ENCODE data around the gene FAM110D.

Gene FAM110D

DNA sequence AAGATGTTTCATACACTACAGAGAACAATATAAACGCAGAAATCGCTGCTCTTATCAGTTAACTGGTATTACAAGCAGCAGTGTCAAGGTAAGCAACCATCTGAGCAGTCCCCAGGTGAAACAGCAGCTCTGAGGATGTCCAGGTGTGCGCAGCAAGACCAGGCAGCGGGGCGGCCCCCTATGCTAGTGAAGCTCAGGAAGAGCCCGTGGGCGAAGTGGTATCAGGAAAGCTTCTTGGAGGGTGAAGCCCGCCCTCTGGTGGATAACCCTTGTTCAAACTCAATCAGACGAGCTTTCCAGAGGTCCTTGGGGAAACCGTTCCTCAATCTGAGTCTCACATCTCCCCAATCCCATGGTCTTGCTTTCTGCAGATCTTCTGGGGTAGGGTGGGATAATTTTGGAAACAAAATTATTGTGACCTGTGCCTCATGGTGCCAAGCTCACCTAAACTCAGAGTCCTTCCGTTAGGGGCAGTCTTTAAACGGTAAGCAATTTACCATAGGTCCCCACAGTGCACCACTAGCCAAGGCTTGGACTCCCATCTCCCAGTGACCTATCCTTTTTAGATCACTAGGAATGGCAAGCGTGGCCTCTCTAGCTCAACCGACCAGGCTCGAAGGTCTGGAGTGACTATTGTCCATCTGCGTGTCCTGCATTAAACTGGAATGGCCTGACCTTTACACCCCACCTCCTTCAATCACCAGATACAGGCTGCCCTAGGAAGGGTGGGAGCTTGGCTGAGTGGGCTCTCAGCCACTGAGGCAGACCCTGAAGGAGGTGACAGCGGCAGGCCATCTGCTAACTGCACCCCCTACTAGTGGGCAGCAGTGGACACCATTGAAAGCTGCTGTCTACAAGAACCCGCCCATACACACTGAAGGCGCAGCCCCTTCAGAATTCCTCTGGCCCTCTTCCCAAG, 13.6 kb upstream of the FAM110D start:
- H3K36me3 ChIP-seq (ENCODE audit: insufficient read depth, low read length) = no peaks in the 10 kb centered on the region
- DNase-seq (peak; percentile 81), ATAC-seq (ENCODE audit: insufficient read depth, low read depth) (peak; percentile 99)
- H3K4me1 ChIP-seq (ENCODE audit: insufficient read depth, low read length) = peaks cover 3% of the 10 kb centered on the region; the same call in 1 of the 2 replicates
- no peak overlapping the region for H3K9ac ChIP-seq (ENCODE audit: low read depth, low read length)
- no peaks in the 10 kb centered on the region for H3K9me3 ChIP-seq (ENCODE audit: insufficient read depth, low read length, severe bottlenecking)
- TF ChIP-seq EZH2 (IDR thresholded peaks at IDR 0.05; ENCODE audit: borderline replicate concordance, low read depth, low read length, severe bottlenecking) = no peak
- TF ChIP-seq, protein P1, sequence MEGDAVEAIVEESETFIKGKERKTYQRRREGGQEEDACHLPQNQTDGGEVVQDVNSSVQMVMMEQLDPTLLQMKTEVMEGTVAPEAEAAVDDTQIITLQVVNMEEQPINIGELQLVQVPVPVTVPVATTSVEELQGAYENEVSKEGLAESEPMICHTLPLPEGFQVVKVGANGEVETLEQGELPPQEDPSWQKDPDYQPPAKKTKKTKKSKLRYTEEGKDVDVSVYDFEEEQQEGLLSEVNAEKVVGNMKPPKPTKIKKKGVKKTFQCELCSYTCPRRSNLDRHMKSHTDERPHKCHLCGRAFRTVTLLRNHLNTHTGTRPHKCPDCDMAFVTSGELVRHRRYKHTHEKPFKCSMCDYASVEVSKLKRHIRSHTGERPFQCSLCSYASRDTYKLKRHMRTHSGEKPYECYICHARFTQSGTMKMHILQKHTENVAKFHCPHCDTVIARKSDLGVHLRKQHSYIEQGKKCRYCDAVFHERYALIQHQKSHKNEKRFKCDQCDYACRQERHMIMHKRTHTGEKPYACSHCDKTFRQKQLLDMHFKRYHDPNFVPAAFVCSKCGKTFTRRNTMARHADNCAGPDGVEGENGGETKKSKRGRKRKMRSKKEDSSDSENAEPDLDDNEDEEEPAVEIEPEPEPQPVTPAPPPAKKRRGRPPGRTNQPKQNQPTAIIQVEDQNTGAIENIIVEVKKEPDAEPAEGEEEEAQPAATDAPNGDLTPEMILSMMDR (IDR thresholded peaks at IDR 0.05; ENCODE audit: borderline replicate concordance, extremely low read depth, low read length, poor library complexity, severe bottlenecking) = peak; percentile 83
- no peak overlapping the region for H3K27ac ChIP-seq (ENCODE audit: low read length)
- no peaks in the 10 kb centered on the region for H4K20me1 ChIP-seq (ENCODE audit: insufficient read depth, low read length)
- H3K27me3 ChIP-seq (ENCODE audit: insufficient read depth, low read length, poor library complexity) = peaks cover 7% of the 10 kb centered on the region
- H3K4me2 ChIP-seq (ENCODE audit: insufficient read depth, low read length) = peak overlapping the region; percentile 26; the same call in 1 of the 2 replicates
- no peak overlapping the region for H3K4me3 ChIP-seq (ENCODE audit: low read depth in 1 of 2, low read length in 2 of 2)
- no peaks in the 10 kb centered on the region for H3K79me2 ChIP-seq (ENCODE audit: insufficient read depth, low read length)
- H2AFZ ChIP-seq (ENCODE audit: low read depth, low read length) = peak overlapping the region; percentile 50; the same call in 1 of the 2 replicates

DNA sequence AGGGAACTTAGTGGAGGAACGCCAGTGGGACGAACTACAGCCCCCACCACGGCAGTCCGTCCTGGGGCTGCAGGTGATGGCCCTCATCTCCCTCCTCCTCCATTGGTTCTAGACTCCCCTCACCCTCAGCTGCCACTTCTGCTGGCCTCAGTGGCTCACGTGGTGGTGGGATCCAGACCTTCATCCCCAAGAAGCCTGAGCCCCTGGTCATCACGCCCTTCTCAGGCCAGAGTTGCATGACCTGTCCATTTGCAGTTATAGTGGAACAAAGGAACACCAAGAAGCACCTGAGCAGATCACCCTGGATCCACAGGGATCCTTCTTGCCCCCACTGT, 13.0 kb upstream of the FAM110D start:
- Histone ChIP-seq H3K27ac (ENCODE audit: low read length) (no peak overlapping the region), H2AFZ (ENCODE audit: low read depth, low read length) (no peak overlapping the region), H3K9ac (ENCODE audit: low read depth, low read length) (no peak overlapping the region), H3K4me3 (ENCODE audit: low read depth in 1 of 2, low read length in 2 of 2) (no peak overlapping the region), H4K20me1 (ENCODE audit: insufficient read depth, low read length) (no peaks in the 10 kb centered on the region), H3K4me2 (ENCODE audit: insufficient read depth, low read length) (no peak overlapping the region), H3K9me3 (ENCODE audit: insufficient read depth, low read length, severe bottlenecking) (no peaks in the 10 kb centered on the region), H3K79me2 (ENCODE audit: insufficient read depth, low read length) (no peaks in the 10 kb centered on the region), H3K27me3 (ENCODE audit: insufficient read depth, low read length, poor library complexity) (peaks cover 9% of the 10 kb centered on the region), H3K36me3 (ENCODE audit: insufficient read depth, low read length) (no peaks in the 10 kb centered on the region), H3K4me1 (ENCODE audit: insufficient read depth, low read length) (peaks cover 3% of the 10 kb centered on the region; the same call in 1 of the 2 replicates)
- no peak for TF ChIP-seq EZH2 (IDR thresholded peaks at IDR 0.05; ENCODE audit: borderline replicate concordance, low read depth, low read length, severe bottlenecking)
- TF ChIP-seq, protein P1 (IDR thresholded peaks at IDR 0.05; ENCODE audit: borderline replicate concordance, extremely low read depth, low read length, poor library complexity, severe bottlenecking) = no peak
- ATAC-seq (ENCODE audit: insufficient read depth, low read depth) (no peak), DNase-seq (no peak)

GRCh38 chr1:26148887-26149286, 10.0 kb upstream of the FAM110D start:
- Histone ChIP-seq H3K36me3 (ENCODE audit: insufficient read depth, low read length) (no peaks in the 10 kb centered on the region), H3K79me2 (ENCODE audit: insufficient read depth, low read length) (no peaks in the 10 kb centered on the region), H3K9me3 (ENCODE audit: insufficient read depth, low read length, severe bottlenecking) (no peaks in the 10 kb centered on the region), H3K9ac (ENCODE audit: low read depth, low read length) (no peak overlapping the region), H3K4me1 (ENCODE audit: insufficient read depth, low read length) (peaks cover 3% of the 10 kb centered on the region; the same call in 1 of the 2 replicates), H4K20me1 (ENCODE audit: insufficient read depth, low read length) (no peaks in the 10 kb centered on the region), H3K4me3 (ENCODE audit: low read depth in 1 of 2, low read length in 2 of 2) (no peak overlapping the region), H2AFZ (ENCODE audit: low read depth, low read length) (no peak overlapping the region), H3K27ac (ENCODE audit: low read length) (no peak overlapping the region), H3K27me3 (ENCODE audit: insufficient read depth, low read length, poor library complexity) (peaks cover 14% of the 10 kb centered on the region), H3K4me2 (ENCODE audit: insufficient read depth, low read length) (no peak overlapping the region)
- ATAC-seq (ENCODE audit: insufficient read depth, low read depth) (no peak), DNase-seq (no peak)
- no peak for TF ChIP-seq EZH2 (IDR thresholded peaks at IDR 0.05; ENCODE audit: borderline replicate concordance, low read depth, low read length, severe bottlenecking)
- TF ChIP-seq, protein P1 (IDR thresholded peaks at IDR 0.05; ENCODE audit: borderline replicate concordance, extremely low read depth, low read length, poor library complexity, severe bottlenecking) = no peak

All from DND-41 (cell line).